Measurements from ENCODE around the gene TMC7. TPM values are rescaled to one million over a fixed set of nuclear protein-coding genes. Genes with fewer than 3 reads are reported as not detected.

The TMC7 gene
- total RNA-seq, 1 experiment from 2014 or later, result 0.82 TPM

GRCh38 chr16:18966791-18967190 is 16.9 kb upstream of the TMC7 start:
- POLR2A ChIA-PET (ENCODE audit: low non-redundant PET), result no interaction called here
- CTCF ChIA-PET, result no interaction called here
- no peak for DNase-seq (ENCODE audit: low spot score)
- intact Hi-C loops (cut with micrococcal nuclease; ENCODE audit: unreplicated experiment), result no loop called here
- Histone ChIP-seq H3K36me3 (ENCODE audit: insufficient read depth, low read length, poor library complexity, severe bottlenecking) (no peaks in the 10 kb centered on the region), H3K4me1 (ENCODE audit: insufficient read depth, low read length, poor library complexity, severe bottlenecking) (peaks cover 5% of the 10 kb centered on the region), H3K27ac (ENCODE audit: low read depth, low read length, poor library complexity, severe bottlenecking) (no peak overlapping the region), H3K27me3 (replicated peaks; ENCODE audit: insufficient read depth, low read depth, low read length, poor library complexity) (no peaks in the 10 kb centered on the region), H3K4me3 (ENCODE audit: low read depth, low read length, poor library complexity, severe bottlenecking) (no peak overlapping the region), H3K9me3 (ENCODE audit: low read depth, low read length, poor library complexity, severe bottlenecking) (no peaks in the 10 kb centered on the region)
- TF ChIP-seq EZH2 (IDR thresholded peaks at IDR 0.05; ENCODE audit: borderline replicate concordance, low read depth, low read length, poor library complexity, severe bottlenecking), result no peak
- TF ChIP-seq, protein P1, sequence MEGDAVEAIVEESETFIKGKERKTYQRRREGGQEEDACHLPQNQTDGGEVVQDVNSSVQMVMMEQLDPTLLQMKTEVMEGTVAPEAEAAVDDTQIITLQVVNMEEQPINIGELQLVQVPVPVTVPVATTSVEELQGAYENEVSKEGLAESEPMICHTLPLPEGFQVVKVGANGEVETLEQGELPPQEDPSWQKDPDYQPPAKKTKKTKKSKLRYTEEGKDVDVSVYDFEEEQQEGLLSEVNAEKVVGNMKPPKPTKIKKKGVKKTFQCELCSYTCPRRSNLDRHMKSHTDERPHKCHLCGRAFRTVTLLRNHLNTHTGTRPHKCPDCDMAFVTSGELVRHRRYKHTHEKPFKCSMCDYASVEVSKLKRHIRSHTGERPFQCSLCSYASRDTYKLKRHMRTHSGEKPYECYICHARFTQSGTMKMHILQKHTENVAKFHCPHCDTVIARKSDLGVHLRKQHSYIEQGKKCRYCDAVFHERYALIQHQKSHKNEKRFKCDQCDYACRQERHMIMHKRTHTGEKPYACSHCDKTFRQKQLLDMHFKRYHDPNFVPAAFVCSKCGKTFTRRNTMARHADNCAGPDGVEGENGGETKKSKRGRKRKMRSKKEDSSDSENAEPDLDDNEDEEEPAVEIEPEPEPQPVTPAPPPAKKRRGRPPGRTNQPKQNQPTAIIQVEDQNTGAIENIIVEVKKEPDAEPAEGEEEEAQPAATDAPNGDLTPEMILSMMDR (conservative IDR thresholded peaks at IDR 0.05; ENCODE audit: low read depth, low read length), result no peak
- BruUV-seq (replicated peaks), result no TSS peak

DNA sequence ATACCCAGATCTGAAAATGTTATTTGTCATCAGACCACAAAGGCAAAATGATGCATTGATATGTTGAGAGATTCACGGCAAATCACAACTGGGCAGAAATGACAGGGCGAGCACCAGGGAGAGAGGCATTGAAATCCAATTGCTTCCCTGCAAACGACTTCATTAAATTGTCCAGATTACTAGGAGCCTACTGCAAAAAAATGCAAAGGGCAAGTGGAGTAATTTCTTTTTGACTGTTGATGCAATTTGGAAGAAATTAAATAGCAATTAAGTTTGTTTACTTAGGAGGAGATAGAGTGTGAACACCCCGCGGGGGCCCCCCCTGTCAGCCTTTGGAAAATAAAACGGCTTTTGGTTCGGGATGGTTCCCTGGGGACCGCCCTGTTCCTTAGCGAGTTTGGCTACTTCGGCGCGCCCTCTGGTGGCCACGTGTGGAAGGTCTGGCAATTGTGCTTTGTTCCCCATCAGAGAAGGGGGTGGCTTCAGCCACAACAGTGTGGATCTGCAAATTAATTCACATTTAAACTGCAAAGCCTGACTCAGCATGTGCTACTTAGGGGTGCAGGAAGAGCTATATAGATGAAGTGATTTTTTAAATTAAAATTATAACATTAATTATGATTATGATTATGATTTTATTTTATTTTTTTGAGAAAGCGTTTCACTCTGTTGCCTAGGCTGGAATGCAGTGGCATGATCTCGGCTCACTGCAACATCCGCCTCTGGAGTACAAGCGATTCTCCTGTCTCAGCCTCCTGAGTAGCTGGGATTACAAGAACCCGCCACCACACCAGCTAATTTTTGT is 14.5 kb upstream of the TMC7 start:
- Histone ChIP-seq H3K9me3 (ENCODE audit: low read depth, low read length, poor library complexity, severe bottlenecking) (no peaks in the 10 kb centered on the region), H3K27ac (ENCODE audit: low read depth, low read length, poor library complexity, severe bottlenecking) (no peak overlapping the region), H3K4me1 (ENCODE audit: insufficient read depth, low read length, poor library complexity, severe bottlenecking) (peaks cover 5% of the 10 kb centered on the region), H3K4me3 (ENCODE audit: low read depth, low read length, poor library complexity, severe bottlenecking) (peak overlapping the region; percentile 46), H3K36me3 (ENCODE audit: insufficient read depth, low read length, poor library complexity, severe bottlenecking) (no peaks in the 10 kb centered on the region), H3K27me3 (replicated peaks; ENCODE audit: insufficient read depth, low read depth, low read length, poor library complexity) (no peaks in the 10 kb centered on the region)
- ChIA-PET CTCF (no interaction called here), POLR2A (ENCODE audit: low non-redundant PET) (no interaction called here)
- no TSS peak for BruUV-seq (replicated peaks)
- DNase-seq (ENCODE audit: low spot score), result peak; percentile 90
- intact Hi-C loops (cut with micrococcal nuclease; ENCODE audit: unreplicated experiment), result no loop called here
- no peak for TF ChIP-seq EZH2 (IDR thresholded peaks at IDR 0.05; ENCODE audit: borderline replicate concordance, low read depth, low read length, poor library complexity, severe bottlenecking)
- TF ChIP-seq, protein P1 (conservative IDR thresholded peaks at IDR 0.05; ENCODE audit: low read depth, low read length), result peak; percentile 95

GRCh38 chr16:18969855-18970240 is 13.9 kb upstream of the TMC7 start:
- TF ChIP-seq, protein P1 (conservative IDR thresholded peaks at IDR 0.05; ENCODE audit: low read depth, low read length), result no peak
- no peak for TF ChIP-seq EZH2 (IDR thresholded peaks at IDR 0.05; ENCODE audit: borderline replicate concordance, low read depth, low read length, poor library complexity, severe bottlenecking)
- intact Hi-C loops (cut with micrococcal nuclease; ENCODE audit: unreplicated experiment), result no loop called here
- POLR2A ChIA-PET (ENCODE audit: low non-redundant PET), result no interaction called here

More at GRCh38 chr16:18969855-18970240, 13.9 kb upstream of the TMC7 start:
- BruUV-seq (replicated peaks), result no TSS peak
- H3K9me3 ChIP-seq (ENCODE audit: low read depth, low read length, poor library complexity, severe bottlenecking), result no peaks in the 10 kb centered on the region
- CTCF ChIA-PET, result no interaction called here
- H3K27ac ChIP-seq (ENCODE audit: low read depth, low read length, poor library complexity, severe bottlenecking), result no peak overlapping the region
- H3K4me3 ChIP-seq (ENCODE audit: low read depth, low read length, poor library complexity, severe bottlenecking), result no peak overlapping the region
- no peaks in the 10 kb centered on the region for H3K36me3 ChIP-seq (ENCODE audit: insufficient read depth, low read length, poor library complexity, severe bottlenecking)
- H3K4me1 ChIP-seq (ENCODE audit: insufficient read depth, low read length, poor library complexity, severe bottlenecking), result peaks cover 5% of the 10 kb centered on the region
- peak; percentile 51 for DNase-seq (ENCODE audit: low spot score)
- H3K27me3 ChIP-seq (replicated peaks; ENCODE audit: insufficient read depth, low read depth, low read length, poor library complexity), result no peaks in the 10 kb centered on the region

Data from A673 (cell line).